Spleen (tissue), 7 donors: ENCODE data around the gene SLCO2A1.

Experiments
- CTCF ChIP-seq, 11 experiments: fragments of 200-600 bp in 7 of 11; fragments of 450-650 bp in 4 of 11; sonication (generic) in 4 of 11; IDR thresholded peaks in 8 of 11; conservative IDR thresholded peaks in 3 of 11; 1 replicate in 7 of 11; 2 replicates in 4 of 11; pipeline versions ENCODE4 v1.4.0 to v1.8.0; 2016 to 2021; ENCODE audit warnings: antibody characterized with exemption in 11 of 11, inconsistent platforms in 4 of 11, mild to moderate bottlenecking in 1 of 11
- POLR2A ChIP-seq, 3 donors: fragments of 450-650 bp; IDR thresholded peaks; one replicate each; pipeline ENCODE4 v1.5.1; 2017; ENCODE audit warnings: antibody characterized with exemption in 3 of 3, mild to moderate bottlenecking in 1 of 3
- POLR2AphosphoS5 ChIP-seq, 3 donors: sonication (generic); formaldehyde crosslinking; IDR thresholded peaks; one replicate each; pipeline ENCODE4 v1.5.1; 2017; ENCODE audit warnings: antibody characterized with exemption in 3 of 3
- donor health status: DM: no; HTN: no; CAD: no; lungs with moderate emphysema.
- donor health status: DM: no; HTN: no; CAD: no.
- donor health status: DM: no; HTN: no; CAD: no.

- TF ChIP-seq POLR2AphosphoS5 (IDR thresholded peaks at IDR 0.05) (no peak), POLR2A (IDR thresholded peaks at IDR 0.05) (no peak), CTCF (IDR thresholded peaks at IDR 0.05 in 8 of 11, conservative IDR thresholded peaks at IDR 0.05 in 3 of 11) (no peak)
Observed at GRCh38 chr3:133970339-133970738, 59.4 kb downstream of the SLCO2A1 start.
